TTC549 (cell line): Measurements from ENCODE around the gene ABT1.

Experiments used
- FAIRE-seq: peaks from 2 replicates; lab custom pipeline; 2012; peaks lifted over from hg19 to GRCh38; lab: Jason Lieb, UNC

ABT1 gene

DNA sequence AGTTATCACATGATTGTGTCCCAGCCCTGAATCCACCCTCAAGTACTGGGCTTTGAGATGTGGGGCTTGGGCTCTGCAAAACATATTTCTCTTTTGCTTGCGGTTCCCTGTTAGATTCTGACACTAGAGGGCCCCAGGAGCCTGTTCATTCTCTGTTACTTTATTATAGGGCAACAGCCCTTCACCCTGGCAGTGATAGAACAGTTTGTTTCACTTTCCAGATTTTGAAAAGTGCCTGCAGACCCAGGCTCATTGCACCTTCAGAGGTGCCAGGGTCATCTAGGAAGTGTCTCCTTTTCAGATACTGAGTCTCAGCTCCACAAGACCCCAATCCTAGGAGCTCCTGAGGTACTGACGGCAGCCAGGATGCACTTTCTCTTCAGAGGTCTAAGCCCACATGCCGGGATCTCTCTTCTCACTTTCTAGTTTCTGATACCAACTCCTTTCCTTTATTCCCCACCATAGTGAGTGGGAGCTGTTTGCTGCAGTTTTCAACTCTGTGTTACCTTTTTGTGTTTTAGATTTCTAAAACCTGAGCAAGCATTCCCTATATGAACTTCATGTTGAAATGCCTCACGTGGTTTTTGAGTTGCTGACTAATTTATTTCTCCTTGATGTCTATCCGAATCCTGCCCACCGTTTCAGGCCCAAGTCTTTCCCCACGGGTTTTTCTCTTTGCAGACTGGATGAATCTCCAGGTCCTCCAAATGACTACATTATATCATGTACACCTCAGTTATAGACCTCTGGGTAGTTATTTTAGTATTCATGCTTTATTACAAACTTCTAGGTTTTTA is 10.9 kb downstream of the ABT1 start:
- FAIRE-seq, result peak; percentile 56

DNA sequence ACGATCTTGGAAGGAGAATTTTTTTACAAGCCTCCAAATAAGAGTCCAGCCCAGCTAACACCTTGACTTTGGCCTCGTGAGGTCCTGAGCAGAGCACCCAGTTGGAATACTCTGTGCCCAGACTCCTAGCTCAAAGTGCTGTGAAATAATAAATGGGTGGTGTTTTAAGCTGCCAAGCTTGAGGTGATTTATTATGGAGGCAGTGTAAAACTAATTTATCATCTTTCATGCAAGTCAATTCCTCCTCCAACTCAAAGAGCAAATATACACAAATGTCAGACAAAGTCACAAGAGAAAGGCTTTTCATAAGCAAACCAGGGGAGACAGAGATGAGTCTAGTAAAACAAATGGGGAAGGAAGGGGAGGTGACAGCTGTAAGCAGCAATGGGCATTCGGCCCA is 12.7 kb downstream of the ABT1 start:
- FAIRE-seq, result no peak

DNA sequence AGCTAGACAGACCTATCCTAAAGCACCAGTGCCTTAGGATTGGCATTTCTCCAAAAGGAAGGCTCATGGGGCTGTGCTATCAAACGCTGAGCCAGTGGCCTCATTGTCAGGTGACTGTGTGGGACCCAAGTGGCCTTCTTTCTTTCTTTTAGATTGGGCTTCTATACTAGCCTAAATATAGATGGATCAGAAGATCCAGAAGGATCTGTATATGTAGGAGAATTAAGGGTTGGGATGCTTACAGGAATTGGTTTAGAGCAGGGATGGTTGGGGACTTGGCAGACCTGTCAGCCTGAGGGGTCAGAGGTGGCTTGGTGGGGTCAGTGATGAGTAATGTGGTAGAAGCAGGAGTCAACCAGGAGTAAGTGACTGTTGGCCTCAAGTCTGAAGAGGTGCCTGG is 14.8 kb downstream of the ABT1 start:
- FAIRE-seq, result no peak

DNA sequence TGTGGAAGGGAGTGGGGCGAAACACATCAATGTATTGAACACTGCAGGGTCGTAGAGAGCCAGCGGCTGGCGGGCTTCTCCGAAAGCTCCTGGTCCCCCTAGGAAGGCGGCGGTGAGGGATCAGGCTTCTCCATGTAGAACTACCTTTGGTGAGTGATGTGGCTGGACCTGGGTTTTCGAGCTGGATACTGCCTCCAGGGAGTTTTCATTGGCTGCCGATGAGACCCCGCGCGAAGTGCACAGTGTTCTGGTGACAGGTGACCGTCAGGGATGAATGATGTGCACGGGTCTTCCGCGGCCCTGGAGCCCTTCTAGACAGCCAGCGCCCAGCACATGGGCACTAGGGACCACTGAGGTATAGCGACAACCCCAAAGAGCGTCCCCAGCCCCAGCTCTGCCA is 16.4 kb downstream of the ABT1 start:
- FAIRE-seq, result no peak

DNA sequence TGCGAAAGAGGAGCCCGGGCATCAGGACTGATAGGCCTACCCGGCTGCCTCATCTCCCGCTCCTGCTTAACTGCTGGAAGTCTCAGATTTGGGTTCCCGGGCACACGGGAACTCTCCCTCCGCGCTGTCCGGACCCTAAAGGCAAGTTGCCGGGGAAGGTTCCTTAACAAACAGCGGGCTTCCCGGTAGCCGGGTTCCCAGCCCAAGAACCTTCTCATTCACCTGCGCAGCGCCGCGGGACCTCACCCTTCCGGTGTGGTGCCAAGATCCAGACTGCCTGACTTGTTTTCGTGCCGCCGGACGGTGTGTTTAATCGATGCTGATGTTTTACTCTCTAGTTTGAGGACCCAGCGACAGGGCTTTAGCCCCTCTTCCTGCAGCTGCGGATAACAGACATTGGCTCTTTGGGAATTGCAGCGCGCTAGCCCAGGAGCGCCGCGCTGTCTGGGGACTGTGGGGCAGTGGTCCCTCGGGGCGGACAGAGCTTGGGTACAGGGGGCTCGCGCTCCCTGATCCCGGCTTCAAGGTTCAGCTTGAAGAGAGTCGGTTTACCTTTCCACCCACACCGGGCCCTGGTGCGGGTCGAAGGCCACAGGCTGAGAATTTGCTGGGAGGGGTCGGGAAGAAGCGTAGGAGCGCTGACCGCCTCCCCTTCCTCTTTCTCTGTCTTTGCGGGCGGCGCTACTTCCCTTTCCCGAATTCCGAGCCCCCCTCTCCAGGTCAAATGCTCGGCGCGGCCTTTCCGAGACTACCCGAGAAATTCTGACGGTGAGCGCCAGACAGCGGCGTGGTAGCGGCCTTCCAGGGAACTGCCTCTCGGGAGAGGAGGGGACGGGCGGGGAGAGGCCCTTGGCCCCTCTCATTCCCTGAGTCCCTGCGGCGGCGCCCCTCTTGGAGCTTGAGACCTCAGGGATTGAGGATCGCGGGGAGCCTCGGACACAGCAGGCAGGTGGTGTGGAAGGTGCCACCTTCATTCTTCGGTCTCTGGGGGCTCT is 17.2 kb downstream of the ABT1 start:
- no peak for FAIRE-seq

DNA sequence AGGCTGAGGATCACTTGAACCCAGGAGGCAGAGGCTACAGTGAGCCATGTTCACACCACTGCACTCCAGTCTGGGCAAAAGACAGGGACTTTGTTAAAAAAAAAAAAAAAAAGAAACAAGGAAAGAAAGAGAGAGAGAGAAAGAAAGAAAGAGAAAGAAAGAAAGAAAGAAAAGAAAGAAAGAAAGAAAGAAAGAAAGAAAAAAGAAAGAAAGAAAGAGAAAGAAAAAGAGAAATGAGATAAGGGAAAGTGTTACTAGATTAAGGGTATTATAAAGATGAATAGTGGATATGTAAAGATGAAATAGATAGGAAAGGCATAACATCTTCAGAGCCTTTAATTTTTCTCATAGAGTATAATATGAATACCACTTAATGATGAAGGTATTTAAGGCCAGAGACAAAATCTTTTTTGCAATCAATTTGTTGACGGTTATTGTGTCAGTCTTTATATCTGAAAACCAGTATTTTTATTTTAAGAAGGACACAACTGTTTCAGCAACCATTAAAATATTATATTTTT is 26.6 kb downstream of the ABT1 start:
- no peak for FAIRE-seq

DNA sequence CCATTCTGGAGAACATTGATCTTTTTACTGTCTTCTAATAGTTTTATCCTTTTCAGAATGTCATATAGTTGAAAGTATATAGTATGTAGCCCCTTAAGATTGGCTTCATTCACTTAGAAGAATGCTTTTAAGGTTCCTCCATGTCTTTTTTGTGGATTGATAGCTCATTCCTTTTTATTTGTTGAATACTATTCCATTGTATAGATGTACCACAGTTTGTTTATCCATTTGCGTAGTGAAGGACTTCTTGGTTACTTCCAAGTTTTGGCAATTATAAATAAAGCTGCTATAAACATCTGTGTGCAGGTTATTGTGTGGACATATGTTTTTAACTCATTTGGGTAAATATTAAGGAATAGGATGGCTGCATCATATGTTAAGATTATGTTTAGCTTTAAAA is 27.8 kb downstream of the ABT1 start:
- FAIRE-seq, result no peak

DNA sequence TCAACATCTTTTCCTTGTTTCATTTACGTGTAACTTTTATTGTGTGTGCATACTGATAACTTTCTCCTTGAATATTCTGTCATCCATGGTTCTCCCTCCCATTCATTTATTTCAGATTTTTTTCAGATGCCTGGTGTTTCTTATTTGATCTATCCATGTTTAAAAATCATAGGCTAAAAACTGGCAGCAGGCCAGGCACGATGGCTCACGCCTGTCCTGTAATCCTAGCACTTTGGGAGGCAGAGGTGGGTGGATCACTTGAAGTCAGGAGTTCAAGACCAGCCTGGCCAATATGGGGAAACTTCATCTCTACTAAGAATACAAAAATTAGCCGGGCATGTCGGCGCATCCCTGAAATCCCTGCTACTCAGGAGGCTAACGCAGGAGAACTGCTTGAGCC is 31.1 kb downstream of the ABT1 start:
- no peak for FAIRE-seq

DNA sequence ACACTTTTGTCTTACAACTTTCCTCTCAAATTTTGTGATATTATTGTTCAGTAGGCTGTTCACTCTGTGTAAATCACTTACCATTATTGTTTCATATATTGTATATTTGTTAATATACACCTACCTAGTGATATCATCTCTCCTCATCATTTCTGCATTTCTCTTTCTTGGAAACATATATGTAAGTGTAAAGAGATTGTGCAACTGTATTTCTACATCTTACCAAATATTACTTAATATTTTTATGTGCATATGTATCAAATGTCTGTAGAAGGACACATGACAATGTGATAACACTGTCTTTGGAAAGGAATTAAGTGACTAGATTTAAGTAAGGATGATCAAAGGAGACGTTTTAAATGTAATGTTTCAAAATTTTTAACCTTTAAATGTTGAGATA is 32.6 kb downstream of the ABT1 start:
- no peak for FAIRE-seq

DNA sequence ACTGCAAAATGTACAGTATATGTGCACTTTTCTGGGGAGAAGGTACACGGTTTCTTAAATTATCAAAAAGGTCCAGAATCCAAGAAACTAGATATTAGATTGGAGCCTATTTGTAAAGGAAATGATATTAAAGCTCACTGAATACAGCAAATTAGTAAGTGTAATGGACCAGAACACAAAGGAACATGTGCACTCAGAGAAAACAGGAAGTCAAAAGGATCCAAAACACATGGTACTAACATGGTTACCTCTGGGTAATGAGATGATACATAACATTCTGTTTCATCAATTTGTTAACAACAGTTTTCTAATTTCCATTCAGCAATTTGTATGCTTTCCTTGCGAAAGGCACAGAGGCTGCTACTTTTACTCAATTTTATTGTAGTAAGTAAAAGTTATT is 44.1 kb downstream of the ABT1 start:
- no peak for FAIRE-seq

DNA sequence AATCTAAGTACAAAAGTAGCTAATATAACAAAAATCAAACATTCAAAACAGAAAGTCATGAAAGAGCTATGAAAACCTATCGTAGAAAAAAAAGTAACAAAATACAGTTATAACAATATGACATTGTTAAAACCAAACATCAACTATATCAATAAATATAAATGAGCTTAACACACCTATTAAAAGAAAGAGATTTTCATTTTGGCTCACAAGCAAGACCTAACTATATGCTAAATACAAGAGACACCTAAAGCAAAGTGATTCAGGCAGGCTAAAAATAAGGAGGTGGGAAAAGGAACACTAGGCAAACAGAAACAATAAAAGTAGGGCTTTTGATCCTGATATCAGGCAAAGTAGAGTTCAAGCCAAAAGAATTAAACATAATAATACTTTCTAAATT is 49.3 kb downstream of the ABT1 start:
- no peak for FAIRE-seq
